ENCODE measurements around the gene GABBR2.

The GABBR2 gene

DNA sequence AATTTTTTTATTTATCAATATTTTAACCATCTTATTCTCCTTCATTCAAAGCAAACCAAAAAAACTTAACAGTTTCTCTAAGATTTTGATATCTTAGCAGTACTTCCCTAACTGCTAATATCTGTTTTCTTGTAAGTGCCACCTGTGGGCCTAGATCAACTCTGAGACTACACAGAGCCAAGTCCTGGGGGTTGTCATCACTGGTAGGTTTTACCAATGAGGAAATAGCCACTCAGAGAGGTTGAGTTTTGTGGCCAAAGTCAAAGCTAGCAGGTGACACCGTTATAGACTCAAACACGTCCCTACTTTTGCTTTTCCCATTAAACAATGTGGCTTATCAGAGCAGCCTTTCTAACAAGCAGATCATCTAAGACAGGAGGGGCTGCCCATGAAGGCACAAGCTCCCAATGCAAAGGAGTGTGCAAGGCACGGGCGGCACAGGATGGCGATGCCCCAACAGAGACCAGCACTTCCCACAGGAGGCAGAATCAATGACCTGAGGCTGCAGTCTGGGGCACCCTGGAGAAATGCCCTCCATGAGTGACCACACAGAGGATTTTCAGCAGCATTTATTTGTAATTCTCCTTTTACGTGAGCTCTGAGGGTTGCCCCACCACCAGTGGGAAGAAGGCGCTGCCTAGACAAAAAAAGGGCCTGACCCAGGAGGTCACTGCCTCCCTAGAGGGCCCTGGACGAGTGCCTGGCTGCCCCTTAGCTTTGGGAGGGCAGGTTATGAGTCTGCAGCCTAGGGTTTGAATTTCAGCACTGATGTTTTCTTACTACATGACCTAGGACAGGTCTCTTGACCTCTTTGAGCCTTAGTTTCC is 460.7 kb downstream of the GABBR2 start:
- H3K4me1 ChIP-seq (ENCODE audit: insufficient read depth, low read length): peaks cover 13% of the 10 kb centered on the region
- no peak overlapping the region for H3K9ac ChIP-seq (ENCODE audit: low read depth, low read length)
- no peaks in the 10 kb centered on the region for H3K27me3 ChIP-seq (ENCODE audit: insufficient read depth, low read length)
- 89% methylated on average over 8 of the region's 8 CpGs for WGBS
- no peak overlapping the region for H3K27ac ChIP-seq (ENCODE audit: low read depth, low read length)
- no peaks in the 10 kb centered on the region for H3K9me3 ChIP-seq (ENCODE audit: insufficient read depth, low read depth, low read length)
- no peak overlapping the region for H3K4me3 ChIP-seq (ENCODE audit: low read length)
- H3K36me3 ChIP-seq (ENCODE audit: insufficient read depth, low read length): peaks cover 15% of the 10 kb centered on the region; the same call in 1 of the 2 replicates

- 92% methylated on average over 2 of the region's 3 CpGs for WGBS
- H3K27ac ChIP-seq (ENCODE audit: low read depth, low read length): no peak overlapping the region
- no peak overlapping the region for H3K4me3 ChIP-seq (ENCODE audit: low read length)
- H3K27me3 ChIP-seq (ENCODE audit: insufficient read depth, low read length): no peaks in the 10 kb centered on the region
- no peaks in the 10 kb centered on the region for H3K9me3 ChIP-seq (ENCODE audit: insufficient read depth, low read depth, low read length)
- H3K4me1 ChIP-seq (ENCODE audit: insufficient read depth, low read length): peaks cover 13% of the 10 kb centered on the region
- no peaks in the 10 kb centered on the region for H3K36me3 ChIP-seq (ENCODE audit: insufficient read depth, low read length)
- no peak overlapping the region for H3K9ac ChIP-seq (ENCODE audit: low read depth, low read length)
Observed at GRCh38 chr9:98242426-98242825, 466.3 kb downstream of the GABBR2 start.

GRCh38 chr9:98241357-98242300 is 467.1 kb downstream of the GABBR2 start:
- WGBS: 80% methylated on average over 8 of the region's 8 CpGs
- Histone ChIP-seq H3K4me3 (ENCODE audit: low read length) (no peak overlapping the region), H3K9ac (ENCODE audit: low read depth, low read length) (no peak overlapping the region), H3K27me3 (ENCODE audit: insufficient read depth, low read length) (no peaks in the 10 kb centered on the region), H3K4me1 (ENCODE audit: insufficient read depth, low read length) (peaks cover 12% of the 10 kb centered on the region), H3K9me3 (ENCODE audit: insufficient read depth, low read depth, low read length) (no peaks in the 10 kb centered on the region), H3K36me3 (ENCODE audit: insufficient read depth, low read length) (no peaks in the 10 kb centered on the region), H3K27ac (ENCODE audit: low read depth, low read length) (no peak overlapping the region)

DNA sequence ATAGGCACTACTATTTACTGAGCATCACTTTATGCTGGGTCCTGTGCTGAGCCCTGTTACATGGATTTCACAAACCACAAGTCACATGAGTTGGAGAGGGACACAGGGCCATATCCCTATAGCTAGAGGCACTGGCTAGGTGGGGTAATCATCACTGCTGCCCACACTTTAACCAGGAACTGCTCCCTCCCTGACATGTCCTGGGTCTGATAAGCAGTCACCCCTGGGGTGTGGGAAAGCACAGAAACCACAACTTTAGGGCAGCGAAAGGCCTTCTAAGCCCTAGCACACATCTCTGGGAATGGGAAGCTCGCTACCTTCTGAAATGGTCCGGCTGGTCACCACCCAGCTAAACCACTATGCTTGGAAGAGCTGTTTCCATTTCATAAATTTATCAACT is 468.3 kb downstream of the GABBR2 start:
- 94% methylated on average over 3 of the region's 3 CpGs for WGBS
- Histone ChIP-seq H3K4me1 (ENCODE audit: insufficient read depth, low read length) (peaks cover 8% of the 10 kb centered on the region), H3K9me3 (ENCODE audit: insufficient read depth, low read depth, low read length) (no peaks in the 10 kb centered on the region), H3K27ac (ENCODE audit: low read depth, low read length) (no peak overlapping the region), H3K36me3 (ENCODE audit: insufficient read depth, low read length) (no peaks in the 10 kb centered on the region), H3K9ac (ENCODE audit: low read depth, low read length) (no peak overlapping the region), H3K4me3 (ENCODE audit: low read length) (no peak overlapping the region), H3K27me3 (ENCODE audit: insufficient read depth, low read length) (no peaks in the 10 kb centered on the region)

Data from HUES64 (cell line).